HepG2 (cell line): ENCODE measurements around the gene DISP2. TPM values are rescaled to one million over a fixed set of nuclear protein-coding genes. Genes with fewer than 3 reads are reported as not detected.

Source experiments
- BCLAF1 ChIP-seq: fragments of 450-650 bp; IDR thresholded peaks from 2 replicates; pipeline ENCODE4 v1.6.1; 2017; ENCODE audit warnings: mild to moderate bottlenecking
- KAT7 ChIP-seq: IDR thresholded peaks from 2 replicates; pipeline ENCODE4 v1.6.1; 2018; ENCODE audit warnings: borderline replicate concordance, missing compliant biosample characterization
- KLF9 ChIP-seq: IDR thresholded peaks from 2 replicates; pipeline ENCODE4 v1.6.1; 2016; ENCODE audit warnings: low read depth
- PLRG1 ChIP-seq: fragments of 450-650 bp; conservative IDR thresholded peaks from 2 replicates; pipeline ENCODE4 v1.6.1; 2016
- SRSF4 ChIP-seq: fragments of 200-400 bp; formaldehyde crosslinking; IDR thresholded peaks from one replicate; pipeline ENCODE4 v1.6.1; 2018; ENCODE audit warnings: mild to moderate bottlenecking, low read depth, low read length, moderate library complexity; ENCODE audit not compliant: poor library complexity, severe bottlenecking
- USF2 ChIP-seq, 2 experiments: sonication (generic) in 1 of 2; formaldehyde crosslinking in 1 of 2; IDR thresholded peaks; 2 replicates each; pipeline versions ENCODE4 v1.5.1 to v1.6.1; 2011 to 2020; ENCODE audit warnings: borderline replicate concordance in 1 of 2, low read depth in 1 of 2, low read length in 1 of 2, mild to moderate bottlenecking in 1 of 2, missing genetic modification reagents in 1 of 2, moderate library complexity in 1 of 2
- ZNF20 ChIP-seq: sonication (generic); formaldehyde crosslinking; IDR thresholded peaks from 2 replicates; pipeline ENCODE4 v1.4.0; 2020; ENCODE audit warnings: mild to moderate bottlenecking, moderate library complexity, missing genetic modification reagents
- ZNF512 ChIP-seq: sonication (generic); formaldehyde crosslinking; IDR thresholded peaks from 2 replicates; pipeline ENCODE4 v1.4.0; 2020; ENCODE audit warnings: mild to moderate bottlenecking, missing genetic modification reagents
- ZNF556 ChIP-seq: sonication (generic); formaldehyde crosslinking; IDR thresholded peaks from 2 replicates; pipeline ENCODE4 v1.4.0; 2020; ENCODE audit warnings: mild to moderate bottlenecking, missing genetic modification reagents, borderline replicate concordance
- ZNF564 ChIP-seq: sonication (generic); formaldehyde crosslinking; IDR thresholded peaks from 2 replicates; pipeline ENCODE4 v1.8.1; 2023; ENCODE audit warnings: mild to moderate bottlenecking, missing genetic modification reagents
- ZNF609 ChIP-seq: sonication (generic); formaldehyde crosslinking; IDR thresholded peaks from 2 replicates; pipeline ENCODE4 v1.4.0; 2020; ENCODE audit warnings: mild to moderate bottlenecking, missing genetic modification reagents, borderline replicate concordance
- ZNF761 ChIP-seq: sonication (generic); formaldehyde crosslinking; conservative IDR thresholded peaks from 2 replicates; pipeline ENCODE4 v1.4.0; 2020; ENCODE audit warnings: mild to moderate bottlenecking, missing genetic modification reagents
- polyA plus RNA-seq, 8 experiments: library from polyadenylated mRNA; depleted of rRNA in 3 of 8; stranded (reverse) in 7 of 8; unstranded in 1 of 8; fragments of >200 nt; fragmentation: Illumina TruSeq in 4 of 8; extraction: Trizol in 4 of 8; gene quantifications; 2 replicates each; pipeline versions ENCODE4 v1.2.1 to v1.2.3, GENCODE V29; 2011 to 2016; ENCODE audit warnings: low read depth in 4 of 8, missing spikeins in 1 of 8, mixed read lengths in 1 of 8; ENCODE audit not compliant: insufficient read depth in 1 of 8
- total RNA-seq, 5 experiments: library from RNA; depleted of rRNA; stranded (reverse); fragments of >200 nt; fragmentation: Illumina TruSeq; extraction: Trizol; gene quantifications; 2 replicates each; pipeline ENCODE4 v1.2.3, GENCODE V29; 2016; ENCODE audit warnings: low read depth in 1 of 5
- TF ChIP-seq, protein P1 (sequence below): sonication (generic); formaldehyde crosslinking; IDR thresholded peaks from 2 replicates; pipeline ENCODE4 v1.4.0; 2020; ENCODE audit warnings: mild to moderate bottlenecking, missing genetic modification reagents, borderline replicate concordance

Gene DISP2
- total and polyA plus RNA-seq, 2 of the 13 experiments (the other 11 are each of a cell fraction or from before 2014, with no cell fraction given): 0.09 to 0.32 TPM

GRCh38 chr15:40357723-40358470 is at the start of gene DISP2 (continued):
- TF ChIP-seq ZNF609 (CRISPR knock-in tag) (no peak), USF2 (IDR thresholded peaks at IDR 0.05; ENCODE audit: low read depth, low read length) (no peak), USF2 (CRISPR knock-in tag; IDR thresholded peaks at IDR 0.05; ENCODE audit: borderline replicate concordance) (no peak), ZNF20 (CRISPR knock-in tag) (no peak), SRSF4 (no peak), ZNF512 (CRISPR knock-in tag) (no peak), PLRG1 (no peak), BCLAF1 (no peak), KAT7 (no peak), ZNF556 (CRISPR knock-in tag) (no peak), ZNF761 (CRISPR knock-in tag) (no peak), KLF9 (CRISPR knock-in tag) (no peak), ZNF564 (CRISPR knock-in tag) (peak; percentile 69; the same call in 1 of the 2 replicates)
- TF ChIP-seq, protein P1, sequence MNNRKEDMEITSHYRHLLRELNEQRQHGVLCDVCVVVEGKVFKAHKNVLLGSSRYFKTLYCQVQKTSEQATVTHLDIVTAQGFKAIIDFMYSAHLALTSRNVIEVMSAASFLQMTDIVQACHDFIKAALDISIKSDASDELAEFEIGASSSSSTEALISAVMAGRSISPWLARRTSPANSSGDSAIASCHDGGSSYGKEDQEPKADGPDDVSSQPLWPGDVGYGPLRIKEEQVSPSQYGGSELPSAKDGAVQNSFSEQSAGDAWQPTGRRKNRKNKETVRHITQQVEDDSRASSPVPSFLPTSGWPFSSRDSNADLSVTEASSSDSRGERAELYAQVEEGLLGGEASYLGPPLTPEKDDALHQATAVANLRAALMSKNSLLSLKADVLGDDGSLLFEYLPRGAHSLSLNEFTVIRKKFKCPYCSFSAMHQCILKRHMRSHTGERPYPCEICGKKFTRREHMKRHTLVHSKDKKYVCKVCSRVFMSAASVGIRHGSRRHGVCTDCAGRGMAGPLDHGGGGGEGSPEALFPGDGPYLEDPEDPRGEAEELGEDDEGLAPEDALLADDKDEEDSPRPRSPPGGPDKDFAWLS (CRISPR knock-in tag): no peak
